Measurements from ENCODE around the gene OR6C6. TPM values are rescaled to one million over a fixed set of nuclear protein-coding genes. Genes with fewer than 3 reads are reported as not detected.

The OR6C6 gene
- total RNA-seq, result not detected in 2 replicates

DNA sequence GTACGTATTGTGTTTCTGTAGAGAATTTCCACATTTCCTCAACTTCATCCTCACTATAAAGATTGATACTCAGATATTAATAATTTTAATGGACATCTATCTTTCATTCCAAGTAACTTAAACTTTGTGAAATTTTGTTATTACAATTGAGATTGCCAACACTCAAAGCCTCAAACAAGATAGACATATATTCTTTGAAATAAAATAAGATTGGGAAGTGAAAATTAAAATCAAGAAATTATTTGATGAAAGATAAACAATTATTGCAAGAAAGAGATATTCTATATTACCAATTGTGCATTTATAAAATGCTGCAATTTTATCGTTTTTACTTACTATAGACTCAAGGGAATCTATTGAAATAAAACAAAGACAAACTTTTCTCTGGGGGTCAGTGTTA, at the start of gene OR6C6:
Gene OR6C6, minus strand, starts transcription at position 101 of the 400 bp plus-strand sequence. CDS start 1,337 bp downstream, outside the sequence.

DNA sequence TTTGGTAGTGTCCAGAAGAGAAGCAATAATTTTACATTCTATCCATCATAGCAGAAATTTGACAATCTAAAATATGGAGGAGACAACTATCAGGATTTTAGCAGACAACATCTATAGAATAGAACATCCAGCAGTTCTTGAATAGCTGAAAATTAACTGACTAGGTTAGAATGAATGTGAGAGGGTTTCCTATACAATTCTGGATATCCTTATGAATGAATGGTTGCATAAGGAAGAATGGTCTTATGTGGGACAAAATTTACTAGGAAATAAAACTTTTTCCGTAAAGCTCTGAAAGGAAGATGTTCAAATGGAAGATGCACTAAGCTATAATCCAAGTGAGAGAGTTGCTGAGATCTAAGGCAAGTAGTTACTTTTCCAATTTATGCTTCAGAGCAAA, 34.1 kb upstream of the OR6C6 start, which contains the start of gene OR6C3:
Gene OR6C3, plus strand, starts transcription at position 301 of the 400 bp plus-strand sequence. CDS start 955 bp downstream, outside the sequence.

DNA sequence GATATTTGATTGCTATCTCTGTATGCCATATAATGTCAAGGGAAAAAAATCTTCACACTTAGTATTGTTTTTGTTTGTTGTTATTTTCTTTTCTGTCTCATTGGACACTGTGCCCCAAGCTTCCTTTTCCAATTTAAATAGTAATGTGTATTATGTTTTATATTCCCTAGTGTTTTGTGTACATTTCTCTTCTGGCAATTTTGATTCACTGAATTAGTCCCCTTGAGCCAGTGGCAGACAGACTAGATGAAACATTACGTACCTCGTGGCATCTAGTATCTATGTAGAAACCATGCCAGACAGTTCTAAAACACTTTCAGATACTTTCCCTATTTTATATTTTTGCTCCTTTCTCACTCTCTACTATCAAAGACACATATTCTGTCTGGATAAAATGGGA, 17.7 kb upstream of the OR6C6 start, which contains the start of gene OR6C1:
Gene OR6C1, plus strand, starts transcription at position 301 of the 400 bp plus-strand sequence. CDS start 6,257 bp downstream, outside the sequence.

DNA sequence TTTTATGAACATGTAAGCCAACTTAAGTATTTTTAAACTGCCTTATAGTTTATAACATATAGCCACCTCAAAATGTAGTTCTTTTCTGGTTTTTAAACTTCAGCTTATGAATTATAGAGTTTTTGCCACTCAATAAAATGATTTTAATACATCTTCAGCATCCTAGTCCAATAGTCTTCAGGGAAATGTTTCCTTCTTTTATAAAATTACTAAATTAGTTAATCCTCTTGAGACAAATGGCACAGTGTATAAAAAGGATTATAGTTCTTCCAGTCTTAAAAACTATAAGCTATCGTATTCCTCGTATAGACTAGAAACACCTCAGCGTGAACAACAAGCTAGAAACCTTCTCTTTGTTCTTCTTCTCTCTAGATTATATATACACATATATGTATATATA, 52.1 kb downstream of the OR6C6 start, which contains the start of gene OR6C74:
Gene OR6C74, plus strand, starts transcription at position 301 of the 400 bp plus-strand sequence. CDS start 2,679 bp downstream, outside the sequence.

Other genes starting within 250 kb of the OR6C6 start
- gene OR9K2, start 170.2 kb downstream of the OR6C6 start, total RNA-seq, result not detected in 2 replicates
- gene OR10A7, start 75.5 kb downstream of the OR6C6 start, total RNA-seq, result not detected in 2 replicates
- gene OR6C74, start 52.0 kb downstream of the OR6C6 start, total RNA-seq, result not detected in 2 replicates
- gene OR6C1, start 17.8 kb upstream of the OR6C6 start, total RNA-seq, result not detected in 2 replicates
- not detected in 2 replicates for gene OR6C3, start 34.2 kb upstream of the OR6C6 start, total RNA-seq
- not detected in 2 replicates for gene OR6C75, start 66.4 kb upstream of the OR6C6 start, total RNA-seq
- not detected in 2 replicates for gene OR6C65, start 104.0 kb upstream of the OR6C6 start, total RNA-seq
- gene OR6C76, start 129.7 kb upstream of the OR6C6 start, total RNA-seq, result not detected in 2 replicates
- not detected in 2 replicates for gene OR6C2, start 147.5 kb upstream of the OR6C6 start, total RNA-seq
- gene OR6C70, start 173.6 kb upstream of the OR6C6 start, total RNA-seq, result not detected in 2 replicates
- not detected in 2 replicates for gene OR6C68, start 195.8 kb upstream of the OR6C6 start, total RNA-seq